Neural cell (in vitro differentiated cells): Measurements from ENCODE around the gene PIGQ.

Experiments used
- CTCF ChIP-seq: fragments of 450-650 bp; IDR thresholded peaks from 2 replicates; pipeline ENCODE4 v1.5.1; 2014; ENCODE audit warnings: antibody characterized with exemption, mild to moderate bottlenecking, moderate library complexity; ENCODE audit not compliant: poor library complexity, severe bottlenecking
- EP300 ChIP-seq: fragments of 450-650 bp; conservative IDR thresholded peaks from 2 replicates; pipeline ENCODE4 v1.6.1; 2014; ENCODE audit warnings: antibody characterized with exemption, mild to moderate bottlenecking, moderate library complexity; ENCODE audit not compliant: poor library complexity, severe bottlenecking
- EZH2 ChIP-seq: fragments of 200-600, 300-800 bp; shearing (Covaris generic), sonication (generic); IDR thresholded peaks from 2 replicates; pipeline ENCODE4 v1.6.1; 2014; ENCODE audit warnings: antibody characterized with exemption, low read length, borderline replicate concordance, mild to moderate bottlenecking; ENCODE audit not compliant: insufficient read depth, poor library complexity, severe bottlenecking
- TAF1 ChIP-seq: IDR thresholded peaks from 2 replicates; pipeline ENCODE4 v1.6.1; 2012; ENCODE audit warnings: low read depth

GRCh38 chr16:554297-554621, 15.5 kb upstream of the PIGQ start:
- TF ChIP-seq CTCF (no peak), TAF1 (no peak), EZH2 (no peak), EP300 (no peak)
